Left kidney (tissue), 2 donors: Measurements from ENCODE around the gene WARS2. TPM values are rescaled to one million over a fixed set of nuclear protein-coding genes. Genes with fewer than 3 reads are reported as not detected.
"Not testable (repeated sequence)": the region's sequence is repeated elsewhere in the genome, so short reads cannot be mapped to it uniquely, and the experiment has no call there.

ENCODE experiments used
- DNase-seq: peaks from one replicate; pipeline ENCODE4 v3.0.0-alpha.2; 2013
- polyA plus RNA-seq: library from polyadenylated mRNA; unstranded; fragments of 120-200 nt; gene quantifications from one replicate; pipeline ENCODE4 v1.2.1, GENCODE V29; 2013; ENCODE audit not compliant: insufficient read length

Gene WARS2
- polyA plus RNA-seq, 1 donor = 27.7 TPM

- no peak for DNase-seq
These were observed 569 bp upstream of the WARS2 start for GRCh38 chr1:119141020-119141424.

DNA sequence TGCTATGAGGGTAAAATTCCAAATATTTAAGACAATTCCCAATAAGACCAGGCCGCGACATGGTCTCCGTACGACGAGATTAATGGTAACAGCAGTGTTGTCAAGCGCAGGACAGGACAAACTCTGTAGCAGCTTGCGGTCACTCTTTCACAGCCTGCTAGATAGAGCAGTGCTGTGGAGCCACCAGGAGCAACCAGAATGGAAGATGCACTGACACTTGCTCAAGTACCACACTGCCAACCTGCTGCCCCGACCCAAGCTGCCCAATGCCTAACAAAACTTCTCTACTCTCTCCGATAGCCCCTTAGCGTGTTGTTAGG, 636 bp downstream of the WARS2 start:
- peak; percentile 33 for DNase-seq

DNA sequence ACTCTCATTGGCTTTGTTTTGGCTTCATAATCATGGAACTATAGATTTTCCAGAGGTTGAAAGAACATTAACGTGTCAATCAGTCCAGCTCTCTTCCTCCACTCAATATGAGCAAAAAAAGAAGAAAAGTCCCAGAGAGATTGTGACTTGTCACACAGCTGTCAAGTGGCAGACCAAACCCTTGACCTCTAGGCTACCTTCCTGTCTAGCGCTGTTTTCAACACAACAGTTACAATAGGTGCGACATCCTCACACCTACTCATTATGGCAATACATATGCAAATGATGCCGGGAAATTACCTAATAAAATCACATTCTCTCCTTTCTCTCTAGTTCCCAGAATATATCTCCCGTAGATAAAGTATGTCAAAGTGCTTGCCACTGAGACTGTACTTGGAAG, 1.1 kb downstream of the WARS2 start:
- no peak for DNase-seq

DNA sequence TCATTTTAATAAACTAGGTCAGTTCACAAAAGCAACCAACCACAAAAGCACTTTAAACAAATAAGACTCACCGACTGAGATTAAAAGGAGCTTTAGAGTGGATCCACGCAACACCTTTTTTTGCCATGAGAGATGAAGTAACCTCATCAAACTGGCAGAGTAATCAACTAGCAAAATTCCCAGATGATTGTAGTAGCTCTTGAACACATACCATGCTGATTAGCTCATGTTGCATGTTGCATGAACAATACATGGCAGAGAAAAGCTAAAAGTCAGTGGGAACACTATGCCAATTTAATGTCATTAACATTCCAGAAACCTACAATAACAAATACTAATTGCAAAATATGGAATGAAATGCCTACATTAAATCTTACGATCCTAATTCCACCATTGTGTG, 4.1 kb downstream of the WARS2 start:
- DNase-seq = no peak

DNA sequence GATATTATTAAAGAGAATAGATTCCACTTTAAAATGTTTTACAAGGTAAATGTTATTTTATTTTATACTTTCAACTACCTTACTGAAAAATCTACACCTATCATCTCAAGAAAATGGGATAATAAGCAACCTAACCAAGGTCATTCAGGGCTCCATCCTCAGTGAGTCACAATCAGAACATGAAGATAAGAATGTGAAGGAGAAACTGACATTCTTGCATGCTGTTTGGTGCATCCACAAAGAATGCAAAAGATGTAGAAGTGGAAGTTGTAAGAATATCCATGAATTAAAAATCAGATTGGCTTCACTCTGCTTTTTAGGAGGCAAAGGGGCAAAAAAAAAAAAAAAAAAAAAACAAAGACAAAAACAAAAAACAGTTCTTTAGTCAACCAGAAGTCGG, 6.5 kb downstream of the WARS2 start:
- DNase-seq = no peak

DNA sequence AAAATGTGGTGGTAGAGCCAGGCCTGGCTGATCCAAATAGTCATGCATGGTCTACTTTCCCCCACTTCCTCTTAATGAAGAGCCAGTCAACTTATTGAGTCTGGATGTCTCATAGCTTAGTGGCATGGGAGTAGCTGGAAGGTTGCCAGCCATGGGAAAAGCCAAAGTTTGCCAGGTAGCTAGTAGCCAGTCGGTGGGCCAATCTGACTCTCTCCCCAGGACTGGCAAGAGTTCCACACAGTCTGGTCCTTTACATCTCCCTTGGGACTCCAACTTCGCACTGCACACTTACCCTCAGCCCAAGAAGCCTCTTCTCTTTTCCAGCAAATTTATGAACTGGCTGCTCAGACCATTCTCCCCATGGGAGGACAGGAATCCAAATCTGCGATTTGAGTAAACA, 8.3 kb downstream of the WARS2 start:
- no peak for DNase-seq

- no peak for DNase-seq
These were observed 14.6 kb downstream of the WARS2 start for GRCh38 chr1:119125874-119126273.

- no peak for DNase-seq
These were observed 15.7 kb downstream of the WARS2 start for GRCh38 chr1:119124764-119125163.

GRCh38 chr1:119121872-119122271, 18.6 kb downstream of the WARS2 start:
- not testable (repeated sequence) for DNase-seq

DNA sequence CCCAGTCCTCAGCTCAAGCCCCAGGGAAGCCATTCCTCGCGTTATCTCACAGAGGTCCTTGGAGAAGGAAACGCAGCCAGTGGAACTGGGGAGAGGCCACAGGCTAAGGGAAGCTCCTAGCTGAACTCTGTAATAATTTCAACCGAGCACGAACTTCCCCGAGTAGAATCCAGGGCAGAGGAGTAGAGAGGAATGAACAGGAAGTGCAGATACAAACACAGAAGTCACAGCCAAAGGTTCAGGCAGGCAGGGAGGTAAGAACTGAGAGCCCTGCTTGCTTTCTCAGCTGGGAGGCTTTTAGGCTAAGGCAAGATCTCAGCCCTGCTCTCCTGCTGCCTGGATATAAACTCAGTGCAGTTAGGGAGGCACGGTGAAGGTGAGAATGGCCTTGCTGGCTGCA, 23.7 kb downstream of the WARS2 start:
- no peak for DNase-seq

DNA sequence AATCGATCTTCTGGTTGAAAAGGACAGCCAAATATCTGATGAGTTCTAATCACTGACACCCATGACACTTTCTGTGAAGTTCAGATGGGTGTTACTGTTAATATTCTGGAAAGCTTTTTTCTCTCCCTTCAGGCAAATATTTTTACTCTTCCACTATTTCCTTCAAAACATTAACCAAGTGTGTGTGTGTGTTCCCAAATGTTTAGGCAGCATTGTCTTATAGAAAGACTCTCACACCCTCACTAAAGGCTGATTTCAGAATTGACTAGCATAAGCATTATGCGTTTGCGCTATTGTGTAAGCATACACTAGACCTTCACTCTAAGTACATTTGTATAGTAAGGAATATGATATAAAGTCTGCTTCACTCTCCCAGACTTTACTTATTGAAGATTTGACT, 24.7 kb downstream of the WARS2 start:
- DNase-seq = no peak

DNA sequence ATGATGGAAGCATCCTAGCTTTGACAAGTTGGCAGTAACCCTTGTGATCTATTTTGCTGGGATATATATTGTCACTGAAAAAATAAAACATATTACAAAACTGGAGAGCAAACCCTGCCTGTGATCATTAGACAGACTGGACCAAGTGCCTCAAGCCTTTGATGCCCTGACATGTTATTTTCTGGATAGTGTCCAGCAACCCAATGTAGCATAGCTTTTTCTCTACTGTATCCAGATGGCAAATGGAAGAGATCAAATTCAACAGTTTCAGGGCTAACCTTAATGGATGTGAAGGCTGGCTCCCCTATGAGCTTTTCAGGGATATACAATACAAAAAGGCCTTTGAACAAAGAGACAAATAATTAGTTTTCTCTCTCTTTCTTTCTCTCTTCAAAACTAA, 25.1 kb downstream of the WARS2 start:
- no peak for DNase-seq

- no peak for DNase-seq
These were observed 25.7 kb downstream of the WARS2 start for GRCh38 chr1:119114786-119115185.

- DNase-seq = no peak
These were observed 27.7 kb downstream of the WARS2 start for GRCh38 chr1:119112791-119113190.

DNA sequence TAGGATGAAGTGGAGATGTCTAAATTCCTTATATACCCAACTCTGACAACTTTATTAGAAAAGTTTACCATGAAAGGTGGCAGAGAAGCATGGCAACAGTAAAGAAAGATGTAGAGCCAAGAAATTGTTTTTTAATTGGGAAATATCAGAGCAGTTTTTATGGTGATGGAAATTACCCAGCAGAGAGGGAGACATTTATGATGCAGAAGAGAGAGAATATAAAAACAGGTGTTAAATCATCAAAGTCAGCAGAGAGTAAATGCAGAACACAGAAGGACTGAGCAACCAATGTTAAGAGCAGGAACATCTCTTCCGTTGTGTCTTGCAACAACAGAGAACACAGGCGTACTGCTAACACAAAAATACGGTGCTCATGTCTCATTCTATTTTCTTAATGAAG, 28.2 kb downstream of the WARS2 start:
- no peak for DNase-seq

GRCh38 chr1:119108988-119109387, 31.5 kb downstream of the WARS2 start:
- no peak for DNase-seq

DNA sequence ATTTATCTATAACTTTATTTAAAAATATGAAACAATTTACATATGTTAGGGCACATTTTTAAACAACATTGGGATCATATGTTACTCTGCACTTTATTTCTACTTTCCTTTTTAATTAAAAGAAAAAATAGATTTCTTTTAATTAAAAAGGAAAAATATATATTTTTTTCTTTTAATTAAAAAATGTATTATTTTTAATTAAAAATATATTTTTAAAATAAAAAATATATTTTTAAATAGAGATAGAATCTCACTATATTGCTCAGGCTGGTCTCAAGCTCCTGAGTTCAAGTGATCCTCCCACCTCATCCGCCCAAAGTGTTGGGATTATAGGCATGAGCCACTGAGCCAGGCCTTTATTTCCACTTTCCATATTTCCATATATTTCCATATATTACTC, 36.7 kb downstream of the WARS2 start:
- no peak for DNase-seq

DNA sequence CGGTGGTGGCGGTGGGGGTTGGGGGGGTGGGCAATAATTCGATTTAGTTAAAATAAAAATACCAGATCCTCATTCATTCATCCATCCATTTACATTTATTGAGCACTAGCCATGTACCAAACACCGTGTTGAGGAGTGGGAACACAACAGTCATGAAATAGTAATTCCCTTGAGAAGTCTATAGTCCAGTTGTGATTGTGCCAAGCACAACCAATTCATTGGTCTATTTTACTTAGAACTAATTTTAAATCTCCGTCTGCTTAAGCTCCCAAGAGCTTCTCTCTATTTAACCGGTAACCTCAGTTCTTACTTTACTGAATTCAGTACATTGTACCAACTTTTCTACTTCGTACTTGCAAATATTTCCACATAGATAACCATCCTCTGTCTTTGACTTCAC, 38.4 kb downstream of the WARS2 start:
- DNase-seq = no peak

- no peak for DNase-seq
These were observed 38.9 kb downstream of the WARS2 start for GRCh38 chr1:119101563-119101962.

DNA sequence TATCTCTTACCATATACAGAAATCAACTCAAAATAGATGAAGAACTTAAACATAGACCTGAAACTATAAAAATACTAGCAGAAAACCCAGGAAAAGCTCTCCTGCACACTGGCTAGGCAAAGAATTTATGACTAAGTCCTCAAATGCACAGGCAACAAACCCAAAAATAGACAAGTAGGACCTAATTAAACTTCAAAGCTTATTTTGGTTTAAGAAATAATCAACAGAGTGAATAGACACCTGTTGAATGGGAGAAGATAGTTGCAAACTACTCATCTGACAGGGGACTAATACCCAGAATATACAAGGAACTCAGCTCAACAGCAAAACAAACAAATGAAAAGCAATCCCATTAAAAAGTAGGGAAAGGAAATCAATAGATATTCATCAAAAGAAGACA, 40.7 kb downstream of the WARS2 start:
- DNase-seq = no peak

DNA sequence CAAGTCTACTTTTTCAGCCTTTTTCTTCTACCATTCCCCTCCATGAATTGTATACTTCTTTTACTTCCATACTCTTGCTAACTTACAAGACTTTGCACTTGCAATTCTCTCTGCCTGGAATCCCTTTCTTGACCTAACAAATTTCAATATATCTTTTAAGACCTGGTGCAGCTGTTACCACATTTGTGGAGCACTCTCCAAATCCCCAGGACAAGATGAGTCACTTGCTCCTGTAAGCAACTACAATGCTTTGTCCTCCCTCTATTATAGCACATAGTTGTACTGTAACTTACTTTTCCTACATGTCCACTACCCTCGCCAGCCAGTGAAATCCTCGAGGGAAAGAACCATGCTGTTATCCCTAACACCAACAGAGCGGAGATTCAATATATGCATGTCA, 43.1 kb downstream of the WARS2 start:
- DNase-seq = no peak

GRCh38 chr1:119093721-119094120, 46.7 kb downstream of the WARS2 start:
- DNase-seq = no peak

- peak; percentile 20 for DNase-seq
These were observed 48.8 kb downstream of the WARS2 start for GRCh38 chr1:119091618-119092017.

DNA sequence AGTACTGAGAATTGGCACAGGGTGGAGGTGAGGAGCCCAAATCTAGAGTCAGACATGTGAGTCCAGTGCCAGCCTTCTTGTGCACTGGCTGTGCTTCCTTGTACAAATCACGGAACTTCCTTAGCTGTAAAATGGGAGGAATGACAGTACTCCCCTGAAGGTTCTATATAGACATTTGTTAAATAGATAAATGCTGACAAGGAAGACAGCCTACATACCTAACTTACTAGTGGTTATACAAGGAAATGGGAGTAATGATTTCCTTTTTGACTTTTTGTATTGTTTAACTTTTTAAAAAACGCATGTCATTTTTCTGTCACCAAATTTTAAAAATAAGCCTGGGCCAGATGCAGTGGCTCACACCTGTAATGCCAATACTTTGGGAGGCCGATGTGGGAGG, 50.2 kb downstream of the WARS2 start:
- no peak for DNase-seq

DNA sequence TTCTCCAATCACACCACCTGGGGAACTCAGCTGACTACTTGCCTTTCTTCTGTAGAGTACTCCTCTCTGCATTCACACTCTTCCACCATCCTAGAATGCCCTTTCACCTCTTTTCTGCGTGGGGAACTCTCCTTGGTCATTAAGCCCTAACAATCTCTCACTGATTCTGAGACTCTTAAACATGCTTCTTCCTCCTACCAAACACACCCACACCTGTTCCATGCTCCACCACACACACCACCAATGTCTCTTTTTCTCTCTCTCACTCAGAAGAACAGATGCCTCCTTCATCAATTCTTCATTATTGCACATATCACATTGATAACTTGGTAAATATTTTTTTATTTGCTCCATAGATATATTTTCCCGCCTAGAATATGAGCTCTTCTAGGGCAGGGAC, 53.6 kb downstream of the WARS2 start:
- no peak for DNase-seq

GRCh38 chr1:119084798-119085197, 55.7 kb downstream of the WARS2 start:
- no peak for DNase-seq
